Osteoblast (primary cell): ENCODE data around the gene PDYN. TPM values are rescaled to one million over a fixed set of nuclear protein-coding genes. Genes with fewer than 3 reads are reported as not detected.
"Not testable (repeated sequence)": the region's sequence is repeated elsewhere in the genome, so short reads cannot be mapped to it uniquely, and the experiment has no call there.

Experiments used
- DNase-seq: peaks from one replicate; pipeline ENCODE4 v3.0.0; 2011; ENCODE audit warnings: low spot score, mixed read lengths; ENCODE audit not compliant: insufficient read length; ENCODE audit errors: missing footprints
- H2AFZ ChIP-seq: 2 replicates; pipeline ENCODE4 v1.6.0; 2011; ENCODE audit warnings: mild to moderate bottlenecking, low read length
- H3K27ac ChIP-seq: 2 replicates; pipeline ENCODE4 v1.5.1; 2011; ENCODE audit warnings: mild to moderate bottlenecking, low read depth, low read length, moderate library complexity
- H3K27me3 ChIP-seq: 2 replicates; pipeline ENCODE4 v1.6.0; 2012; ENCODE audit warnings: mild to moderate bottlenecking, control low read depth, inconsistent platforms, low read length, moderate library complexity; ENCODE audit not compliant: insufficient read depth
- H3K36me3 ChIP-seq: 2 replicates; pipeline ENCODE4 v1.5.1; 2011; ENCODE audit warnings: mild to moderate bottlenecking, low read length, control low read depth, moderate library complexity; ENCODE audit not compliant: insufficient read depth
- H3K4me1 ChIP-seq: 2 replicates; pipeline ENCODE4 v1.5.1; 2011; ENCODE audit warnings: mild to moderate bottlenecking, low read length, control low read depth, moderate library complexity; ENCODE audit not compliant: insufficient read depth
- H3K4me2 ChIP-seq: 2 replicates; pipeline ENCODE4 v1.6.0; 2011; ENCODE audit warnings: mild to moderate bottlenecking, low read length; ENCODE audit not compliant: insufficient read depth
- H3K4me3 ChIP-seq: fragments of 200-600 bp; sonication (generic); 3 replicates; pipeline ENCODE4 v1.5.1; 2012; ENCODE audit warnings: mild to moderate bottlenecking, low read length, inconsistent platforms; ENCODE audit not compliant: insufficient read depth
- H3K79me2 ChIP-seq: 2 replicates; pipeline ENCODE4 v1.6.0; 2012; ENCODE audit warnings: mild to moderate bottlenecking, low read length, control low read depth, inconsistent platforms; ENCODE audit not compliant: insufficient read depth
- H3K9me3 ChIP-seq: 2 replicates; pipeline ENCODE4 v1.5.1; 2011; ENCODE audit warnings: low read depth, low read length, control low read depth
- H4K20me1 ChIP-seq: 2 replicates; pipeline ENCODE4 v1.6.0; 2012; ENCODE audit warnings: mild to moderate bottlenecking, low read length, control low read depth; ENCODE audit not compliant: insufficient read depth
- total RNA-seq: library from RNA; depleted of rRNA; stranded (reverse); fragments of >200 nt; gene quantifications from 2 replicates; pipeline ENCODE4 v1.2.3, GENCODE V29; 2012
- TF ChIP-seq, protein P1 (sequence below): IDR thresholded peaks from 2 replicates; pipeline ENCODE4 v1.5.1; 2011; ENCODE audit warnings: mild to moderate bottlenecking, low read depth, low read length, moderate library complexity; ENCODE audit errors: extremely low read depth

PDYN gene
- not detected in 2 replicates for total RNA-seq

DNA sequence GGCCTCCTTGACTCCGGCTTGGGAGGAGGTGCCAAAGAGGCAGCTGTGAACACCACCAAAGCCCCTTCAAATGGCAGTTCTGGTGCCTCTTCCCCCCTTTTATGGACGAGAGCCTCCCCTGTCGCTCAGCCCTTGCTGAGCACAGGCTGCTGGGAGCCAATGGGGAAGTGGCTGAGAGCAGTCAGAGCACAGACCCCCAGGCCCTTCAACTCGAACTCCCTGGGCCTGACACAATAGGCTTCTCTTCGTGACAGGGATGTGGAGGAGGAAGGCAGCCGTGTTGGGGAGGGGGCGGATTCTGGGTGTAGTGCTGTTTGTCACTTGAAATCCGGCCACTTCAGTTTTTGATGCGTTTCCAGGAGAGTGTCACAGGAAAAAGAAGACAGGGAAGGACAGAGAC is at the start of gene PDYN:
PDYN (minus strand) TSS at position 73 of the 400 bp plus-strand sequence. CDS start 10,974 bp downstream, outside the sequence.
- Histone ChIP-seq H3K9me3 (no peaks in the 10 kb centered on the region), H4K20me1 (no peaks in the 10 kb centered on the region), H2AFZ (no peak within 1 kb of the TSS), H3K79me2 (no peaks in the 10 kb centered on the region), H3K4me3 (no peak within 1 kb of the TSS), H3K27me3 (peaks cover 89% of the 10 kb centered on the region), H3K27ac (no peak within 1 kb of the TSS), H3K4me2 (no peak within 1 kb of the TSS), H3K36me3 (no peaks in the 10 kb centered on the region), H3K4me1 (no peaks in the 10 kb centered on the region)
- DNase-seq = no peak
- TF ChIP-seq, protein P1, sequence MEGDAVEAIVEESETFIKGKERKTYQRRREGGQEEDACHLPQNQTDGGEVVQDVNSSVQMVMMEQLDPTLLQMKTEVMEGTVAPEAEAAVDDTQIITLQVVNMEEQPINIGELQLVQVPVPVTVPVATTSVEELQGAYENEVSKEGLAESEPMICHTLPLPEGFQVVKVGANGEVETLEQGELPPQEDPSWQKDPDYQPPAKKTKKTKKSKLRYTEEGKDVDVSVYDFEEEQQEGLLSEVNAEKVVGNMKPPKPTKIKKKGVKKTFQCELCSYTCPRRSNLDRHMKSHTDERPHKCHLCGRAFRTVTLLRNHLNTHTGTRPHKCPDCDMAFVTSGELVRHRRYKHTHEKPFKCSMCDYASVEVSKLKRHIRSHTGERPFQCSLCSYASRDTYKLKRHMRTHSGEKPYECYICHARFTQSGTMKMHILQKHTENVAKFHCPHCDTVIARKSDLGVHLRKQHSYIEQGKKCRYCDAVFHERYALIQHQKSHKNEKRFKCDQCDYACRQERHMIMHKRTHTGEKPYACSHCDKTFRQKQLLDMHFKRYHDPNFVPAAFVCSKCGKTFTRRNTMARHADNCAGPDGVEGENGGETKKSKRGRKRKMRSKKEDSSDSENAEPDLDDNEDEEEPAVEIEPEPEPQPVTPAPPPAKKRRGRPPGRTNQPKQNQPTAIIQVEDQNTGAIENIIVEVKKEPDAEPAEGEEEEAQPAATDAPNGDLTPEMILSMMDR = no peak

DNA sequence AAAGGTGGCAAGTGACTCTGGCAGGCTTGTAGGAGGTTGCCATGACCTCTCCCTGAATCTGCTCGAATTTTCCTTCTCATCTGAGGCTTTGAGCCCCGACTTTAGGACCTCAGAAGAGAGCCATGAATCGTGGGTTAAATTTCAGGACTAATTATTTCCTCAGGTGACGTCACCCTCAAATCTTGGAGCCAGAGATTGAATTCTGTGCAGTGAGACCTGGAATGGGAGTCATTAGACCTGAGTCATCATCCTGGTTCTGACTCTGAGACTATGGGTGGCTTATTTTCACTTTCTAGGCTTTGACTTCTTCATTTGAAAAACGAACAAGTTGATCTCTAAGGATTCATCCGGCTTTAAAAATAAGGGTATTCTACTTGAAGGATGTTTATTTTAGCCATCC is 48.5 kb upstream of the PDYN start:
- Histone ChIP-seq H4K20me1 (no peaks in the 10 kb centered on the region), H3K9me3 (no peaks in the 10 kb centered on the region), H2AFZ (no peak overlapping the region), H3K36me3 (no peaks in the 10 kb centered on the region), H3K79me2 (no peaks in the 10 kb centered on the region), H3K27me3 (peaks cover 29% of the 10 kb centered on the region), H3K4me3 (peak overlapping the region; percentile 12), H3K27ac (no peak overlapping the region), H3K4me1 (peaks cover 4% of the 10 kb centered on the region), H3K4me2 (peak overlapping the region; percentile 63)
- TF ChIP-seq, protein P1 = no peak
- DNase-seq = peak; percentile 79

DNA sequence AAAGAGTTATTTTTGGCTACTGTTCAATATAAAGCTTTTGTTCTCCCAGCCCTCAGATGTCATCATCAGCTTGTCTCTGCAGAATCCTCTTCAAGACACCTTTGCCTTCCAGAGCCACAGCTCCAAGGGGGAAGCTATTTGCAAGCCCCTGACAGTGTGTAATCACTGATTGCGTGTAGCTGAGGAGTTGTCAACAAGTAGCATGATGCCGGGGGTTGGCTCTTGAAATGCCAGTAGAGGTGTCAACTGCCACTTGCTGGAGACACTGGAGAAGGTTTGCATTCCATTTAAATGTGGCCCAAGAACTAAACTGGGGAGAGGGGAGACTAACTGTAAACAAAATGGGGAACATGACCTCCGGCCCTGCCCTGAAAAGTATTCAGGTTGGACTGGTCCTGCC is 44.3 kb upstream of the PDYN start:
- Histone ChIP-seq H3K36me3 (no peaks in the 10 kb centered on the region), H3K4me1 (peaks cover 4% of the 10 kb centered on the region)

DNA sequence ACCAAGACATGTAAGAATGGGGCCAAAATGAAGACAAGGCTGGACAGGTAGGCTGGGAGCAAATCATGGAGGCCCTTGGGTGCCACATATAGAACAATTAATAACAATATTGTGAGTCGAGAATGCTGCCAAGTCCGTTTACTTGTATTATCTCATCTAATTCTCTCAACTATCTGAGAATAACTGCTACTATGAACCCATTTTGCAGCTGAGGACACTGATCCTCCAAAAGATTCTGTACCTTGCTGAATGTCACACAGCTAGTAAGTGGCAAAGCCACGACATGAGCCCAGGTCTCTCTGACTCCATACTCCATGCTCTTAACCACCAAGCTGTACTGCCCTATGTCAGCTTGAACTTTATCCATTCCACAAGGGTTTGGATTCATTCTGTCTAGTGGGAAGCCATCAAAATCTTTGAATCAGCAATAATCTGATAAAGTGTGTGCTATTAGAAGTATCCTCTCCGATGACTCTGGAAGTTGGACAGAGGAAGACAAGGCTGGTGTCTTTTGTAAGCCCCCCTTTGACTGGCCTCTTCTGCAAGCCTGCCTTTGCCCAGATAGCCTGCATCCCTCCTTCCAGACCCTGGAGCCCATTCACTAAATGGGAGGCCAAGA is 43.5 kb upstream of the PDYN start:
- H3K36me3 ChIP-seq = no peaks in the 10 kb centered on the region
- TF ChIP-seq, protein P1 = no peak
- no peaks in the 10 kb centered on the region for H3K79me2 ChIP-seq
- no peak overlapping the region for H3K4me3 ChIP-seq
- no peak overlapping the region for H2AFZ ChIP-seq
- H3K27ac ChIP-seq = no peak overlapping the region
- no peak overlapping the region for H3K4me2 ChIP-seq
- no peaks in the 10 kb centered on the region for H3K4me1 ChIP-seq
- DNase-seq = no peak
- no peaks in the 10 kb centered on the region for H4K20me1 ChIP-seq
- H3K9me3 ChIP-seq = no peaks in the 10 kb centered on the region
- H3K27me3 ChIP-seq = peaks cover 33% of the 10 kb centered on the region

More for the DNA sequence above, 44.3 kb upstream of the PDYN start:
- peaks cover 33% of the 10 kb centered on the region for H3K27me3 ChIP-seq
- no peaks in the 10 kb centered on the region for H3K9me3 ChIP-seq
- H3K27ac ChIP-seq = no peak overlapping the region
- H3K4me2 ChIP-seq = no peak overlapping the region
- no peaks in the 10 kb centered on the region for H3K79me2 ChIP-seq
- no peak overlapping the region for H2AFZ ChIP-seq
- no peak overlapping the region for H3K4me3 ChIP-seq
- DNase-seq = no peak
- H4K20me1 ChIP-seq = no peaks in the 10 kb centered on the region
- TF ChIP-seq, protein P1 = no peak

DNA sequence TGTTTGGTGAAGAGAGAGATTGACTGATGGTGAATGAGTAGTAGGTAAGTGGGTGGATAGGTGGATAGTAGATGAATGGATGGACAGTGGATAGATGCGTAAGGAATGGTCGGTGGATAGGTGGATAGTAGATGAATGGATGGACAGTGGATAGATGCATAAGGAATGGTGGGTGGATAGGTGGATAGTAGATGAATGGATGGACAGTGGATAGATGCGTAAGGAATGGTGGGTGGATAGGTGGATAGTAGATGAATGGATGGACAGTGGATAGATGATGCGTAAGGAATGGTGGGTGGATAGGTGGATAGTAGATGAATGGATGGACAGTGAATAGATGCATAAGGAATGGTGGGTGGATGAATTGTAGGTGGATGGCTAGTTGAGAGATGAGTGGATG is 42.5 kb upstream of the PDYN start:
- not testable (repeated sequence) for H3K27ac ChIP-seq, H3K79me2 ChIP-seq, H3K4me3 ChIP-seq, H3K9me3 ChIP-seq, H3K4me1 ChIP-seq, H3K36me3 ChIP-seq, H4K20me1 ChIP-seq, DNase-seq, H2AFZ ChIP-seq, H3K4me2 ChIP-seq
- H3K27me3 ChIP-seq = peaks cover 40% of the 10 kb centered on the region
